Measurements from ENCODE around the gene PRMT5. TPM values are rescaled to one million over a fixed set of nuclear protein-coding genes. Genes with fewer than 3 reads are reported as not detected.
"Not testable (repeated sequence)": the region's sequence is repeated elsewhere in the genome, so short reads cannot be mapped to it uniquely, and the experiment has no call there.

The PRMT5 gene
- polyA plus RNA-seq, 1 donor (not counting 4 experiments of a cell fraction or from before 2014, with no cell fraction given): 241 TPM

GRCh38 chr14:22952418-22952817, 23.2 kb upstream of the PRMT5 start:
- Histone ChIP-seq H3K79me2 (ENCODE audit: control insufficient read depth, insufficient read depth, low read length) (no peaks in the 10 kb centered on the region), H2AFZ (ENCODE audit: control insufficient read depth, low read length) (no peak overlapping the region), H3K9me1 (ENCODE audit: control insufficient read depth, extremely low read depth, insufficient read depth, low read length) (no peaks in the 10 kb centered on the region), H3K4me3 (ENCODE audit: control insufficient read depth in 2 of 3, extremely low read depth in 1 of 3, insufficient read depth in 2 of 3, low read depth in 1 of 3, low read length in 3 of 3) (no peak overlapping the region), H3K4me2 (ENCODE audit: control insufficient read depth, extremely low read depth, insufficient read depth, low read depth, low read length) (no peak overlapping the region), H3K4me1 (ENCODE audit: control insufficient read depth, extremely low read depth, insufficient read depth, low read length) (peaks cover 18% of the 10 kb centered on the region), H3K27ac (ENCODE audit: control insufficient read depth, insufficient read depth, low read length) (no peak overlapping the region), H3K36me3 (ENCODE audit: control insufficient read depth in 2 of 2, extremely low read depth in 1 of 2, insufficient read depth in 2 of 2, low read length in 2 of 2) (peaks cover 4 to 9% of the 10 kb centered on the region in 2 experiments), H3K27me3 (ENCODE audit: control insufficient read depth, extremely low read depth, insufficient read depth, low read length) (no peaks in the 10 kb centered on the region), H4K20me1 (ENCODE audit: control insufficient read depth, extremely low read depth, insufficient read depth, low read length) (no peaks in the 10 kb centered on the region), H3K9ac (ENCODE audit: control insufficient read depth, extremely low read depth, insufficient read depth, low read length) (no peak overlapping the region), H3K9me3 (ENCODE audit: control insufficient read depth, low read depth, low read length) (no peaks in the 10 kb centered on the region)
- DNase-seq (ENCODE audit: low read depth, low spot score) (no peak), FAIRE-seq (no peak)
- TF ChIP-seq CTCF (optimal IDR thresholded peaks at IDR 0.05 in 1 of 3, IDR thresholded peaks at IDR 0.05 in 1 of 3, conservative IDR thresholded peaks at IDR 0.05 in 1 of 3; ENCODE audit: extremely low read depth in 1 of 3, insufficient read depth in 2 of 3, low read length in 3 of 3): no peak
- TF ChIP-seq EZH2 (IDR thresholded peaks at IDR 0.05; ENCODE audit: low read length): no peak
- dilution Hi-C loops (cut with MboI; ENCODE audit: extremely low pct_ligation_motif_present, low sequenced_read_pairs): no loop called here

- H3K4me3 ChIP-seq (ENCODE audit: control insufficient read depth in 2 of 3, extremely low read depth in 1 of 3, insufficient read depth in 2 of 3, low read depth in 1 of 3, low read length in 3 of 3); dilution Hi-C loops (cut with MboI; ENCODE audit: extremely low pct_ligation_motif_present, low sequenced_read_pairs); H3K9me1 ChIP-seq (ENCODE audit: control insufficient read depth, extremely low read depth, insufficient read depth, low read length); H4K20me1 ChIP-seq (ENCODE audit: control insufficient read depth, extremely low read depth, insufficient read depth, low read length); H3K27me3 ChIP-seq (ENCODE audit: control insufficient read depth, extremely low read depth, insufficient read depth, low read length); H3K9me3 ChIP-seq (ENCODE audit: control insufficient read depth, low read depth, low read length); H2AFZ ChIP-seq (ENCODE audit: control insufficient read depth, low read length); H3K79me2 ChIP-seq (ENCODE audit: control insufficient read depth, insufficient read depth, low read length); H3K9ac ChIP-seq (ENCODE audit: control insufficient read depth, extremely low read depth, insufficient read depth, low read length); H3K27ac ChIP-seq (ENCODE audit: control insufficient read depth, insufficient read depth, low read length); H3K4me2 ChIP-seq (ENCODE audit: control insufficient read depth, extremely low read depth, insufficient read depth, low read depth, low read length); FAIRE-seq; DNase-seq (ENCODE audit: low read depth, low spot score): not testable (repeated sequence)
- H3K36me3 ChIP-seq (ENCODE audit: control insufficient read depth in 2 of 2, extremely low read depth in 1 of 2, insufficient read depth in 2 of 2, low read length in 2 of 2): peaks cover 5 to 14% of the 10 kb centered on the region in 2 experiments
- H3K4me1 ChIP-seq (ENCODE audit: control insufficient read depth, extremely low read depth, insufficient read depth, low read length): peaks cover 14% of the 10 kb centered on the region
These were observed 22.6 kb upstream of the PRMT5 start for GRCh38 chr14:22951795-22952194.

GRCh38 chr14:22945642-22946041, 16.5 kb upstream of the PRMT5 start:
- dilution Hi-C loops (cut with MboI; ENCODE audit: extremely low pct_ligation_motif_present, low sequenced_read_pairs): no loop called here
- Histone ChIP-seq H3K27me3 (ENCODE audit: control insufficient read depth, extremely low read depth, insufficient read depth, low read length) (no peaks in the 10 kb centered on the region), H3K4me2 (ENCODE audit: control insufficient read depth, extremely low read depth, insufficient read depth, low read depth, low read length) (no peak overlapping the region), H3K36me3 (ENCODE audit: control insufficient read depth in 2 of 2, extremely low read depth in 1 of 2, insufficient read depth in 2 of 2, low read length in 2 of 2) (peaks cover 5 to 17% of the 10 kb centered on the region in 2 experiments), H3K4me1 (ENCODE audit: control insufficient read depth, extremely low read depth, insufficient read depth, low read length) (no peaks in the 10 kb centered on the region), H3K79me2 (ENCODE audit: control insufficient read depth, insufficient read depth, low read length) (no peaks in the 10 kb centered on the region), H3K9me3 (ENCODE audit: control insufficient read depth, low read depth, low read length) (no peaks in the 10 kb centered on the region), H3K9me1 (ENCODE audit: control insufficient read depth, extremely low read depth, insufficient read depth, low read length) (no peaks in the 10 kb centered on the region), H3K27ac (ENCODE audit: control insufficient read depth, insufficient read depth, low read length) (no peak overlapping the region), H3K4me3 (ENCODE audit: control insufficient read depth in 2 of 3, extremely low read depth in 1 of 3, insufficient read depth in 2 of 3, low read depth in 1 of 3, low read length in 3 of 3) (no peak overlapping the region), H3K9ac (ENCODE audit: control insufficient read depth, extremely low read depth, insufficient read depth, low read length) (no peak overlapping the region), H2AFZ (ENCODE audit: control insufficient read depth, low read length) (no peak overlapping the region), H4K20me1 (ENCODE audit: control insufficient read depth, extremely low read depth, insufficient read depth, low read length) (no peaks in the 10 kb centered on the region)
- TF ChIP-seq CTCF (optimal IDR thresholded peaks at IDR 0.05 in 1 of 3, IDR thresholded peaks at IDR 0.05 in 1 of 3, conservative IDR thresholded peaks at IDR 0.05 in 1 of 3; ENCODE audit: extremely low read depth in 1 of 3, insufficient read depth in 2 of 3, low read length in 3 of 3) (no peak), EZH2 (IDR thresholded peaks at IDR 0.05; ENCODE audit: low read length) (no peak)
- FAIRE-seq: no peak
- DNase-seq (ENCODE audit: low read depth, low spot score): no peak
